HG03571 (cell line): Measurements from ENCODE around the gene EPG5.
"Not testable (repeated sequence)": the region's sequence is repeated elsewhere in the genome, so short reads cannot be mapped to it uniquely, and the experiment has no call there.

Source experiments
- ATAC-seq: cut with Tn5 transposase; IDR thresholded peaks from one replicate; pipeline ENCODE4 v1.9.1; 2021; ENCODE audit not compliant: unreplicated experiment

EPG5 gene

GRCh38 chr18:45980229-45980628, 13.1 kb upstream of the EPG5 start:
- no peak for ATAC-seq

DNA sequence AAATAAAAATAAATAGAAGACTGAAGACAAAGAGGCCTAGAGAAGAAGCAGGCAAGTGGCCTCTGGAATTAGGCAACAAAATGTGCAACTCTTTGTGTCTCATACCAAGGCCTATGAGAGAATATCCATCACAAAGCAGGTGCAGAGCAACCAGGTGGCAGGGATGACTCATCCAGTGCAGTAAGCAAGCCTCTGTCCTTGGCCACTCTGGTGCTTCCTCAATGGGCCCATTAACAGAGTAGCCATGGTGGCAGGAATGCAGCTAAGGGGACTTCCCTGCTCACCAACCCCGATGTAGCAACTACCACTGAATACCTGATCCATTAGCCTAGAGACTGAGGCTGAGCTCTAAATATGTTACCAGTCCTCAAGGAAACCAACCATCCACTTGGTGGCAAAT, 11.0 kb upstream of the EPG5 start:
- no peak for ATAC-seq

GRCh38 chr18:45976974-45977373, 9.8 kb upstream of the EPG5 start:
- no peak for ATAC-seq

DNA sequence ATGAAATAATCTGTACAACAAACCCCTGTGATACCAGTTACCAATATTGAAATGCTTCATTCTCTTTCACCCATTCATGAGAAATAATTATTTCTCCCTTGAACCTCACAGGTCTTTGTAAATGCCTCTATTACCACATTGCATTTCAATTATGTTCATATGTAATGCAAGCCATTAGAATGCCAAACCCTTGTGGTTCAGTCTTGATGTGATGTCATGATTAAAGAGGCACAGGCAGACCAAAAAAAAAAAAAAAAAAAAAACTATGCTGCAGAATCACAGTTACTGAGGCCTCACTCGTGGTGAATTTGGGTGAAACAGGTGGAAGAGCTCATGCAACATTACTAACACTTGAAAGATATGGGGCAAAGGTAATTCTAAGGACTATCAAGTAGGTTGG, 9.4 kb upstream of the EPG5 start:
- no peak for ATAC-seq

GRCh38 chr18:45974088-45974536, 7.0 kb upstream of the EPG5 start:
- no peak for ATAC-seq

DNA sequence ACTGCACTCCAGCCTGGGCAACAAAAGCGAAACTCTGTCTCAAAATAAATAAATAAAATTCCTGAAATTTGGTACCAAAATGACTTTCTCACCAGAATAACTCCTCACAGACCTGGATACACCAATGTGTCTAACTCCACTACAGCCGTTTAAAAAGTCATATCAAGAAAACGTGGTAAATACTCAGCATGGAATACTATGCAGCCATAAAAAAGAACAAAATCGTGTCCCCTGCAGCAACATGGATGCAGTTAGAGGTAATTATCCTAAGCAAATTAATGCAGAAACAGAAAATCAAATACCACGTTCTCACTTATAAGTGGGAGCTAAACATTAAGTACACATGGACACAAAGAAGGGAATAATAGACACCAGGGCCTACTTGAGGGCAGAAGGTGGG, 2.2 kb downstream of the EPG5 start:
- ATAC-seq, result not testable (repeated sequence)

- ATAC-seq, result no peak
Measured at GRCh38 chr18:45962866-45963265, 4.3 kb downstream of the EPG5 start.

- no peak for ATAC-seq
Measured at GRCh38 chr18:45962461-45962860, 4.7 kb downstream of the EPG5 start.

GRCh38 chr18:45959484-45959883, 7.6 kb downstream of the EPG5 start:
- ATAC-seq, result not testable (repeated sequence)

DNA sequence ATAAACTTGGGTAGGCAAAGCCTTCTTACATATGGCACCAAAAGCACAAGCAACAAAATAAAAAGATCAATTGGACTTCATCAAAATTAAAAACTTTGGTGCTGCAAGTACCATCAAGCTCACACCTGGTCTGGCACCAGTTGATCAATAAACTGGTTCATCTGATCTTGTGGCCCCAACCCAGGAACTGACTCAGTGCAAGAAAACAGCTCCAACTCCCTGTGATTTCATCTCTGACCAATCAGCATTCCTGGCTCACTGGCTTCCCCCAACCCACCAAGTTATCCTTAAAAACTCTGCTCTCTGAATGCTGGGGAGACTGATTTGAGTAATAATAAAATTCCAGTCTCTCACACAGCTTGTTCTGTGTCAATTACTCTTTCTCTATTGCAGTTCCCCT, 8.4 kb downstream of the EPG5 start:
- no peak for ATAC-seq

DNA sequence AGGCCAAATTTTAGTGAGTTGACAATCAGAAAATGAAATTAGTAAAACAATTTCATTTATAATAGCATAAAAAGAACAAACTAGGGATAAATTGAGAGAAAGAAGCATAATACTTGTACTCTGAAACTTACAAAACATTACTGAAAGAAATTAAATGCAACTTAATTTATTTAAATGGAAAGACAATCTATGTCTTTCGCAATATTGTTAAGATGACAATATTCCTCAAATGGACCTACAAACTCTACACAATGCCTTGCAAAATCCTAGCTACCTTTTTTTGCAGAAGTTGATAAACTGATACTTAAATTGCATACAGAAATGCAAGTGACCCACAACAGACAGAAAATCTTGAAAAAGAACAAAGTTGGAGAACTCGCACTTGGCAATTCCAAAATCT, 9.1 kb downstream of the EPG5 start:
- no peak for ATAC-seq

DNA sequence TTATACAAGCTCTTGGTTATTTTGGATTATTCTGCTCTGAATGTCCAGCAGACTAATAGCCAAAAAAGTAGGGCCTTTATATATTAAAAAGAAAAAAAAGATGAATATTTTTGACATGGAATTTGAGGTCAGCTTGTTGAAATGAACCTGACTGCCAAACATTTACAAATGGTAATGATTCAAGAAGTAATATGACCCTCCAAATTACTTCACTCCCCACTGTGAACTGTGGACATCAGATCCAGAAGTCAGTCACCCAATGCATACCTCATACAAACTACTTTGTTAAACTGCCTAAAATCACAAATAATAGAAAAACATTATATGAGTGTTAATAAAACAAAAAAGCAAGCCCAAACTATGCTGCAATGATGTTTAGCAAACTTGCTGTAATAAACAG, 10.0 kb downstream of the EPG5 start:
- no peak for ATAC-seq

- ATAC-seq, result no peak
Measured at GRCh38 chr18:45954070-45954934, 12.8 kb downstream of the EPG5 start.

GRCh38 chr18:45951016-45951714, 16.0 kb downstream of the EPG5 start:
- no peak for ATAC-seq

DNA sequence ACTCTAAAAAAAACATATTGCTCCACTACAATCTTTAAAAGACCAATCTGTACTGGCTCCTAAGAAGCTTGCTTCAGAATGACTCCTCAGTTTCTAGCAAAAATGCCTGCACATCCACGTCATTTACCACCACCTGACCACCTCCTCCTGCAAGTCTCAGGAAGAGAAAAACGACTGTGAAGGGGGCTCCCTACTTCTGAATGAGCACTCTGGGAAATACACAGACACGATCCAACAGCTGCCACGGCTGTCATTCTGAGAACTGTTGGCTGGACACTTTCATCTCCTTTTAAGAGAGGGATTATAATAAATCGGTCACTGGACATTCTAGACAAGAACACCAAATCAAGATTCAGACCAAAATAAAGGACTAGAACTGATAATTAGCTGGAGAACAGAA, 21.5 kb downstream of the EPG5 start:
- no peak for ATAC-seq

- ATAC-seq, result no peak
Measured at GRCh38 chr18:45940724-45941123, 26.4 kb downstream of the EPG5 start.

GRCh38 chr18:45939236-45939635, 27.9 kb downstream of the EPG5 start:
- no peak for ATAC-seq

DNA sequence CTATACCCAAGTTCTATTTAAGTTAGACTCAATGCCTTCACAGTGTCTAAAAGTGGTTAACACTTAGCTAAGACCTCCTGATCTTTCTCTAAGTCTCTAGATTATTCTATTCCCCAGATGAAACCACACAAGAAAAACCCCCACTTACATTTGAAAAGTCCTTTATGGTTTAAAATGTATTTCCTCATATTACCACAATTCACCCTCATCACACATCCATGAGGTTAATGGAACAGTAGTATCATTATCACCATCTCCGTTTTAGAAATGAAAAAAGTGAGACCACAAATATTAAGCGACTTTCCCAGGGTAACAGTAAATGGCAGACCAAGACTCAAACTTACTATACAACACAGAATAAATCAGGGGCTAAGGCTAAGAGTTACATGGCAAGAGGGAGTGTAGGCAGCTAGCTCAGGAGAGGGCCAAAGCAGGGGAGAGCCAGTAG, 28.6 kb downstream of the EPG5 start:
- no peak for ATAC-seq

DNA sequence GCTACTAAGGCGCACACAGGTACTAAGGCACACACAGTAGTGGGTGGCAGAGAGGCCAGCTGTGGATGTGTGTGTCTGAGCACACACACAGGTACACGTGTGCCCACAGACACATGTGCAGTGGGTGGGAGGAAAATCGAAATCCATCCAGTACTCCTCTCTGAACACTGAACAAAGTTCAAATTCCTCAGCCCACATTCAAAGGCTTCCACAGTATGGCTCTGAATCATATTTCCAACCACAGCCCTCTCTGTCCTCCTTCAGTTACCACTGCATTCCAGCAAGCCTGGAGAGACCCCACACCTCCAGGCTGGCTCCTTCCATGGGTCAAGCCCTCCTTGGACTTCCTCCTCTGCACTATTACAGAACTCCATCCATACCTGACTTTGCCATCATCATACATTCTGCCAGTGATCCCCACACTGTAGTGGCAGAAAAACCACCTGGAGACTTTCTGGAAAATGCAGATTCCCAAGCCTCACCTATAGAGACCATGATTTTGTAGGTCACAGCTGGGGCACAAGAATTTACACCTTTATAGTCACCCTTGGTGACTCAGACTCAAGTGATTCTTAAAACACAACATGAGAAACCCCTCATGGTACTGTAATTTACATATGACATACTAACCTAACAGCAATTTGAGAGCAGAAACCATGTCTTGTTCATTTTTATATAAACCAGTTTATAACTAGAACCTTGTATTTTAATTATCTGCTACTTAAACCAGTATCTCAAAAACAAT, 31.4 kb downstream of the EPG5 start:
- no peak for ATAC-seq

DNA sequence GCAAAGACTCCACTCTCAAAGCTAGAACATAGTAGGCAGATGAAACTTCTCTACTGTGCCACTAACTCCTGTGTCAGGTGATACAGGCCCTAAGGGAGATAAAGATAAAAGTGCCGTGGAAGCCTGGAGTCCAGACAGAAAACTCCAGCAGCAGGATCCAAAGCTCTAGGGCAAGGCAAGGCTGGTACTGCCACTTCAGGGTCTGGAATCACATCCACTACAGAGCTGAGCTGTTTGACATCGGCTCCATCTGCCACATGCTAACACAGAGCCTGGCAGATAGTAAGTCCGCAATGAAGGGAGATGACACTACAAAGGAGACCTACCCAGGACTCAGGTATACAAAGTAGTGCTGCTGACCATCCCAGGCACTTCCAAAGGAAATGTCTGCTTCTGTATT, 34.4 kb downstream of the EPG5 start:
- ATAC-seq, result no peak

GRCh38 chr18:45930963-45931362, 36.2 kb downstream of the EPG5 start:
- ATAC-seq, result no peak

GRCh38 chr18:45926691-45927090, 40.4 kb downstream of the EPG5 start:
- no peak for ATAC-seq
